ENCODE measurements around the gene COX10.

COX10 gene

GRCh38 chr17:14134456-14134855 lies 65.2 kb downstream of the COX10 start:
- H3K79me2 ChIP-seq (ENCODE audit: control insufficient read depth, insufficient read depth, low read length, poor library complexity), result no peaks in the 10 kb centered on the region
- no peak overlapping the region for H3K9ac ChIP-seq (ENCODE audit: low read length)
- H3K4me3 ChIP-seq (ENCODE audit: low read depth, low read length), result no peak overlapping the region
- no peak overlapping the region for H2AFZ ChIP-seq (ENCODE audit: insufficient read depth, low read length, poor library complexity)
- no peak overlapping the region for H4K91ac ChIP-seq (ENCODE audit: low read depth, low read length)
- WGBS (ENCODE audit: extremely low coverage, insufficient coverage, insufficient read length), result no CpG with 5 or more reads among the region's 2 CpGs
- no peak overlapping the region for H3K27ac ChIP-seq (ENCODE audit: low read depth, low read length)
- H3K9me3 ChIP-seq (ENCODE audit: insufficient read depth, low read depth, low read length), result no peaks in the 10 kb centered on the region
- H3K18ac ChIP-seq (ENCODE audit: low read length), result no peak overlapping the region
- no peak overlapping the region for H4K8ac ChIP-seq (ENCODE audit: low read depth, low read length)
- no peak overlapping the region for H2BK12ac ChIP-seq (ENCODE audit: low read length)
- H2BK120ac ChIP-seq (ENCODE audit: insufficient read depth, low read length, poor library complexity), result no peak overlapping the region
- H3K79me1 ChIP-seq (ENCODE audit: low read length), result no peaks in the 10 kb centered on the region
- no peak overlapping the region for H2BK5ac ChIP-seq (ENCODE audit: low read depth, low read length, poor library complexity)
- no peaks in the 10 kb centered on the region for H3K4me1 ChIP-seq (ENCODE audit: control insufficient read depth in 1 of 2, insufficient read depth in 2 of 2, low read length in 2 of 2)
- H3K4me2 ChIP-seq (ENCODE audit: low read length), result no peak overlapping the region
- H3K27me3 ChIP-seq (ENCODE audit: insufficient read depth, low read length), result no peaks in the 10 kb centered on the region
- DNase-seq, result no peak
- no peak overlapping the region for H3K23ac ChIP-seq (ENCODE audit: low read length)
- no peak overlapping the region for H3K14ac ChIP-seq (ENCODE audit: low read length)
- no peak overlapping the region for H3K4ac ChIP-seq (ENCODE audit: low read depth, low read length)
- H3K36me3 ChIP-seq (ENCODE audit: control insufficient read depth in 1 of 2, insufficient read depth in 2 of 2, low read length in 2 of 2), result no peaks in the 10 kb centered on the region
- no peak overlapping the region for H4K12ac ChIP-seq (ENCODE audit: low read depth, low read length)
- H2AK5ac ChIP-seq (ENCODE audit: low read length), result no peak overlapping the region

GRCh38 chr17:14135906-14136590 lies 66.7 kb downstream of the COX10 start:
- no peak overlapping the region for H2BK12ac ChIP-seq (ENCODE audit: low read length)
- no peak overlapping the region for H4K91ac ChIP-seq (ENCODE audit: low read depth, low read length)
- H3K27me3 ChIP-seq (ENCODE audit: insufficient read depth, low read length), result no peaks in the 10 kb centered on the region
- H3K4ac ChIP-seq (ENCODE audit: low read depth, low read length), result no peak overlapping the region
- H4K8ac ChIP-seq (ENCODE audit: low read depth, low read length), result no peak overlapping the region
- no peaks in the 10 kb centered on the region for H3K4me1 ChIP-seq (ENCODE audit: control insufficient read depth in 1 of 2, insufficient read depth in 2 of 2, low read length in 2 of 2)
- H4K12ac ChIP-seq (ENCODE audit: low read depth, low read length), result no peak overlapping the region
- H3K79me1 ChIP-seq (ENCODE audit: low read length), result no peaks in the 10 kb centered on the region
- WGBS (ENCODE audit: extremely low coverage, insufficient coverage, insufficient read length), result 100% methylated on average over 1 of the region's 4 CpGs
- H3K18ac ChIP-seq (ENCODE audit: low read length), result no peak overlapping the region
- H2BK120ac ChIP-seq (ENCODE audit: insufficient read depth, low read length, poor library complexity), result no peak overlapping the region
- no peak for DNase-seq
- H3K79me2 ChIP-seq (ENCODE audit: control insufficient read depth, insufficient read depth, low read length, poor library complexity), result no peaks in the 10 kb centered on the region
- H2AK5ac ChIP-seq (ENCODE audit: low read length), result no peak overlapping the region
- H3K14ac ChIP-seq (ENCODE audit: low read length), result no peak overlapping the region
- H3K4me2 ChIP-seq (ENCODE audit: low read length), result no peak overlapping the region
- H3K9ac ChIP-seq (ENCODE audit: low read length), result no peak overlapping the region
- no peak overlapping the region for H3K27ac ChIP-seq (ENCODE audit: low read depth, low read length)
- H3K9me3 ChIP-seq (ENCODE audit: insufficient read depth, low read depth, low read length), result no peaks in the 10 kb centered on the region
- no peak overlapping the region for H2AFZ ChIP-seq (ENCODE audit: insufficient read depth, low read length, poor library complexity)
- no peak overlapping the region for H3K4me3 ChIP-seq (ENCODE audit: low read depth, low read length)
- H3K36me3 ChIP-seq (ENCODE audit: control insufficient read depth in 1 of 2, insufficient read depth in 2 of 2, low read length in 2 of 2), result no peaks in the 10 kb centered on the region
- no peak overlapping the region for H3K23ac ChIP-seq (ENCODE audit: low read length)
- no peak overlapping the region for H2BK5ac ChIP-seq (ENCODE audit: low read depth, low read length, poor library complexity)

- H3K4me3 ChIP-seq (ENCODE audit: low read depth, low read length), result no peak overlapping the region
- H3K36me3 ChIP-seq (ENCODE audit: control insufficient read depth in 1 of 2, insufficient read depth in 2 of 2, low read length in 2 of 2), result no peaks in the 10 kb centered on the region
- H3K9ac ChIP-seq (ENCODE audit: low read length), result no peak overlapping the region
- H3K27ac ChIP-seq (ENCODE audit: low read depth, low read length), result no peak overlapping the region
- no CpG with 5 or more reads among the region's 7 CpGs for WGBS (ENCODE audit: extremely low coverage, insufficient coverage, insufficient read length)
- no peak overlapping the region for H3K23ac ChIP-seq (ENCODE audit: low read length)
- H3K14ac ChIP-seq (ENCODE audit: low read length), result no peak overlapping the region
- H4K12ac ChIP-seq (ENCODE audit: low read depth, low read length), result no peak overlapping the region
- H2BK5ac ChIP-seq (ENCODE audit: low read depth, low read length, poor library complexity), result no peak overlapping the region
- no peak for DNase-seq
- H3K79me2 ChIP-seq (ENCODE audit: control insufficient read depth, insufficient read depth, low read length, poor library complexity), result no peaks in the 10 kb centered on the region
- no peaks in the 10 kb centered on the region for H3K9me3 ChIP-seq (ENCODE audit: insufficient read depth, low read depth, low read length)
- no peak overlapping the region for H3K18ac ChIP-seq (ENCODE audit: low read length)
- H3K79me1 ChIP-seq (ENCODE audit: low read length), result no peaks in the 10 kb centered on the region
- H2AFZ ChIP-seq (ENCODE audit: insufficient read depth, low read length, poor library complexity), result no peak overlapping the region
- no peak overlapping the region for H3K4me2 ChIP-seq (ENCODE audit: low read length)
- H2AK5ac ChIP-seq (ENCODE audit: low read length), result no peak overlapping the region
- H3K27me3 ChIP-seq (ENCODE audit: insufficient read depth, low read length), result no peaks in the 10 kb centered on the region
- H4K91ac ChIP-seq (ENCODE audit: low read depth, low read length), result no peak overlapping the region
- H3K4ac ChIP-seq (ENCODE audit: low read depth, low read length), result no peak overlapping the region
- H4K8ac ChIP-seq (ENCODE audit: low read depth, low read length), result no peak overlapping the region
- H2BK12ac ChIP-seq (ENCODE audit: low read length), result no peak overlapping the region
- no peak overlapping the region for H2BK120ac ChIP-seq (ENCODE audit: insufficient read depth, low read length, poor library complexity)
- H3K4me1 ChIP-seq (ENCODE audit: control insufficient read depth in 1 of 2, insufficient read depth in 2 of 2, low read length in 2 of 2), result no peaks in the 10 kb centered on the region
Observed at GRCh38 chr17:14138649-14139048, 69.3 kb downstream of the COX10 start.

GRCh38 chr17:14143688-14144087 lies 74.4 kb downstream of the COX10 start:
- Histone ChIP-seq H3K4me3 (ENCODE audit: low read depth, low read length) (no peak overlapping the region), H2BK120ac (ENCODE audit: insufficient read depth, low read length, poor library complexity) (no peak overlapping the region), H3K4me1 (ENCODE audit: control insufficient read depth in 1 of 2, insufficient read depth in 2 of 2, low read length in 2 of 2) (no peaks in the 10 kb centered on the region), H3K79me2 (ENCODE audit: control insufficient read depth, insufficient read depth, low read length, poor library complexity) (no peaks in the 10 kb centered on the region), H3K36me3 (ENCODE audit: control insufficient read depth in 1 of 2, insufficient read depth in 2 of 2, low read length in 2 of 2) (no peaks in the 10 kb centered on the region), H3K79me1 (ENCODE audit: low read length) (no peaks in the 10 kb centered on the region), H3K9me3 (ENCODE audit: insufficient read depth, low read depth, low read length) (no peaks in the 10 kb centered on the region), H3K9ac (ENCODE audit: low read length) (no peak overlapping the region), H2BK5ac (ENCODE audit: low read depth, low read length, poor library complexity) (no peak overlapping the region), H4K12ac (ENCODE audit: low read depth, low read length) (no peak overlapping the region), H3K4me2 (ENCODE audit: low read length) (no peak overlapping the region), H3K4ac (ENCODE audit: low read depth, low read length) (no peak overlapping the region), H3K23ac (ENCODE audit: low read length) (no peak overlapping the region), H2BK12ac (ENCODE audit: low read length) (no peak overlapping the region), H2AK5ac (ENCODE audit: low read length) (no peak overlapping the region), H3K18ac (ENCODE audit: low read length) (no peak overlapping the region), H4K91ac (ENCODE audit: low read depth, low read length) (no peak overlapping the region), H4K8ac (ENCODE audit: low read depth, low read length) (no peak overlapping the region), H3K14ac (ENCODE audit: low read length) (no peak overlapping the region), H3K27me3 (ENCODE audit: insufficient read depth, low read length) (no peaks in the 10 kb centered on the region), H2AFZ (ENCODE audit: insufficient read depth, low read length, poor library complexity) (no peak overlapping the region), H3K27ac (ENCODE audit: low read depth, low read length) (no peak overlapping the region)
- WGBS (ENCODE audit: extremely low coverage, insufficient coverage, insufficient read length), result no CpG with 5 or more reads among the region's 3 CpGs
- no peak for DNase-seq
